Astrocyte of the cerebellum (primary cell): ENCODE data around the gene OSCAR.

ENCODE experiments used
- DNase-seq: peaks from one replicate; pipeline ENCODE4 v3.0.0-alpha.2; 2011; ENCODE audit warnings: low read depth
- H3K4me3 ChIP-seq: 2 replicates; pipeline ENCODE4 v1.5.1; 2011; ENCODE audit warnings: mild to moderate bottlenecking, low read depth, low read length, moderate library complexity
- in situ Hi-C: cut with HindIII; loops from 2 replicates; pipeline ENCODE4 v1.10.0; 2017; ENCODE audit warnings: low sequenced_read_pairs
- TF ChIP-seq, protein P1 (sequence below): IDR thresholded peaks from 2 replicates; pipeline ENCODE4 v1.5.1; 2012; ENCODE audit warnings: low read length, low read depth, moderate library complexity, mild to moderate bottlenecking; ENCODE audit errors: missing control alignments

Gene OSCAR

GRCh38 chr19:54109651-54110050 is 9.0 kb upstream of the OSCAR start:
- TF ChIP-seq, protein P1, sequence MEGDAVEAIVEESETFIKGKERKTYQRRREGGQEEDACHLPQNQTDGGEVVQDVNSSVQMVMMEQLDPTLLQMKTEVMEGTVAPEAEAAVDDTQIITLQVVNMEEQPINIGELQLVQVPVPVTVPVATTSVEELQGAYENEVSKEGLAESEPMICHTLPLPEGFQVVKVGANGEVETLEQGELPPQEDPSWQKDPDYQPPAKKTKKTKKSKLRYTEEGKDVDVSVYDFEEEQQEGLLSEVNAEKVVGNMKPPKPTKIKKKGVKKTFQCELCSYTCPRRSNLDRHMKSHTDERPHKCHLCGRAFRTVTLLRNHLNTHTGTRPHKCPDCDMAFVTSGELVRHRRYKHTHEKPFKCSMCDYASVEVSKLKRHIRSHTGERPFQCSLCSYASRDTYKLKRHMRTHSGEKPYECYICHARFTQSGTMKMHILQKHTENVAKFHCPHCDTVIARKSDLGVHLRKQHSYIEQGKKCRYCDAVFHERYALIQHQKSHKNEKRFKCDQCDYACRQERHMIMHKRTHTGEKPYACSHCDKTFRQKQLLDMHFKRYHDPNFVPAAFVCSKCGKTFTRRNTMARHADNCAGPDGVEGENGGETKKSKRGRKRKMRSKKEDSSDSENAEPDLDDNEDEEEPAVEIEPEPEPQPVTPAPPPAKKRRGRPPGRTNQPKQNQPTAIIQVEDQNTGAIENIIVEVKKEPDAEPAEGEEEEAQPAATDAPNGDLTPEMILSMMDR = no peak
- H3K4me3 ChIP-seq = no peak overlapping the region
- no peak for DNase-seq
- in situ Hi-C loops = no loop called here

DNA sequence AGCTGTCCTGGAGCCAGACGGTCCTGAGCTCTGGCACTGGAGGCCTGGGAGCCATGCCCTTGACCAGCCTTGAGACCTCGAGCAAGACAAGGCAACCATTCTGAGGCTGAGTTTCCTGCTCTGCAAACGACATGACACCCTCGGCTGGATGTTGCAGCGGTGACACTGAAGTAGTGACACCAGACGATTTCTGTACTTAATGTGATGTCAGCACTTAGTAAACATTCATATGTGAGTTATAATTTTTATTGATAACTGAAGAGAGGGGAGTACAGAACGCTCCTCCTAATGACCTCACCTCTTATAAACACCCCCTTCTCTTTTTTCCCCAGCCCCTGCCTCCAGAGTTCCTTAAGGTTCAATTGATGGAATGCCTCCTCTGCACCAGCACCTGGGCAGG is 7.9 kb upstream of the OSCAR start:
- no peak for DNase-seq
- in situ Hi-C loops = no loop called here
- TF ChIP-seq, protein P1 = no peak
- no peak overlapping the region for H3K4me3 ChIP-seq

DNA sequence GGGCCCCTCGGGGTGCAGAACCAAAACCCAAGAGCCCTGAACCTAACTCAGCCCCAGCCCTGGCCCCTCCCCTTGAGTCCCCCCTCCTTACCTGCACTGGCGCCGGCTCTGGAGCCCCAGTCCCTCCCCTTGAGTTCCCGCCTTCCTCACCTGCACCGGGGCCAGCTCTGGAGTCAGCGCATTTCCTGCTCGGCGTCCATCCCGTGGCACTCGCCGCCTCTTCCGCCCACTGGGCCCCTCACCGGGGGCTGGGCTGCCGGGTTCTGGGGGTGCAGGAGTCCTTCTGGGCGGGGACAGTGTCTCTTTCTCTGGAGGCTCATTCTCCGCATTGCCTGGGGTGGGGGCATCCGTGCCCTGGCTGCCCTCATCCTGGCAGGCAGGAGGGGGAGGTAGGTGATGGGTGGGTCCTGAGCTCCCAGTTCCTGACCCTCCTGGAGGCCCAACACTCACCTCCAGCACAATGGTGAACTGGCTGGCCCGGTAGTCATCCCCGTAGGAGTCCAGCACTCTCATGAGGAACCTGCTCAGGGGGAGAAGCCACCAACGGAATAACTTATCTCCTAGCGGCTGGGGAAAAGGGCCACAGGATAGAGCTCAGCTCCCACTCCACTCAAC is 7.4 kb upstream of the OSCAR start:
- in situ Hi-C loops = no loop called here

GRCh38 chr19:54106716-54107115 is 6.1 kb upstream of the OSCAR start:
- TF ChIP-seq, protein P1 = no peak
- in situ Hi-C loops = no loop called here
- no peak overlapping the region for H3K4me3 ChIP-seq
- no peak for DNase-seq

More for the DNA sequence above, 7.4 kb upstream of the OSCAR start:
- TF ChIP-seq, protein P1 = no peak
- DNase-seq = no peak
- no peak overlapping the region for H3K4me3 ChIP-seq

DNA sequence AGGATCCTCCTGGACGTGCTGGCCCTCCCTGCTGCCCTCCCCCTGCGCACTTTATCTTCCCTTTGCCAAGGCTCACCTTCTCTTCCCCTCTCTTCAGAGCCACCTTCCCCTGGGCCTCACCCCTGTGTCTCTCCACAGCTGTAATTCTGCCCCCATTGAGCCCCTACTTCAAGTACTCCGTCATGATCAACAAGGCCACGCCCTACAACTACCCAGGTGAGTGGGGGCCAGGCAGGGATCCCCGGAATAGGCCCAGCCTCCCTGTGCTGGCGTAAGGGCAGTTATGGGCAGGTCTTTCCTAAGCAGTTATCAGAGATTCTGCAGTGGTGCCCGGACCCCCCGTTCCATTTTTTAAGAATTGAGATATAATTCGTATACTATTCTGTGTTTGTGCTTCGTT is 5.2 kb upstream of the OSCAR start:
- DNase-seq = no peak
- in situ Hi-C loops = no loop called here
- H3K4me3 ChIP-seq = no peak overlapping the region
- TF ChIP-seq, protein P1 = no peak

- no peak for DNase-seq
- TF ChIP-seq, protein P1 = no peak
- no peak overlapping the region for H3K4me3 ChIP-seq
- in situ Hi-C loops = no loop called here
Observed at GRCh38 chr19:54104998-54105715, 4.6 kb upstream of the OSCAR start.
